ENCODE data around the gene WDR81. TPM values are rescaled to one million over a fixed set of nuclear protein-coding genes. Genes with fewer than 3 reads are reported as not detected.

The WDR81 gene
- total RNA-seq, 1 donor from 2014 or later, result 13.2 TPM

- H3K9me3 Mint-ChIP-seq, result no peaks in the 10 kb centered on the region
- TF ChIP-seq CTCF (conservative IDR thresholded peaks at IDR 0.05), result no peak
- H3K36me3 Mint-ChIP-seq (ENCODE audit: low read depth), result no peaks in the 10 kb centered on the region
- no peak overlapping the region for H3K4me3 Mint-ChIP-seq
- peaks cover 6% of the 10 kb centered on the region for H3K4me1 Mint-ChIP-seq
- no peak for DNase-seq (ENCODE audit: low read depth, low spot score)
- H3K27me3 Mint-ChIP-seq (ENCODE audit: low read depth), result no peaks in the 10 kb centered on the region
- no peak overlapping the region for H3K27ac Mint-ChIP-seq (ENCODE audit: unreplicated experiment)
These were observed 28.1 kb downstream of the WDR81 start for GRCh38 chr17:1752425-1753262.

GRCh38 chr17:1753767-1754429 is 29.4 kb downstream of the WDR81 start:
- no peak for DNase-seq (ENCODE audit: low read depth, low spot score)
- H3K27me3 Mint-ChIP-seq (ENCODE audit: low read depth), result no peaks in the 10 kb centered on the region
- peaks cover 6% of the 10 kb centered on the region for H3K4me1 Mint-ChIP-seq
- no peaks in the 10 kb centered on the region for H3K9me3 Mint-ChIP-seq
- TF ChIP-seq CTCF (conservative IDR thresholded peaks at IDR 0.05), result no peak
- H3K4me3 Mint-ChIP-seq, result no peak overlapping the region
- H3K27ac Mint-ChIP-seq (ENCODE audit: unreplicated experiment), result no peak overlapping the region
- H3K36me3 Mint-ChIP-seq (ENCODE audit: low read depth), result no peaks in the 10 kb centered on the region

- no peak overlapping the region for H3K4me3 Mint-ChIP-seq
- H3K27me3 Mint-ChIP-seq (ENCODE audit: low read depth), result no peaks in the 10 kb centered on the region
- H3K4me1 Mint-ChIP-seq, result peaks cover 6% of the 10 kb centered on the region
- no peaks in the 10 kb centered on the region for H3K36me3 Mint-ChIP-seq (ENCODE audit: low read depth)
- peak overlapping the region; percentile 45 for H3K27ac Mint-ChIP-seq (ENCODE audit: unreplicated experiment)
- no peaks in the 10 kb centered on the region for H3K9me3 Mint-ChIP-seq
- TF ChIP-seq CTCF (conservative IDR thresholded peaks at IDR 0.05), result no peak
- DNase-seq (ENCODE audit: low read depth, low spot score), result no peak
These were observed 30.1 kb downstream of the WDR81 start for GRCh38 chr17:1754430-1755112.

DNA sequence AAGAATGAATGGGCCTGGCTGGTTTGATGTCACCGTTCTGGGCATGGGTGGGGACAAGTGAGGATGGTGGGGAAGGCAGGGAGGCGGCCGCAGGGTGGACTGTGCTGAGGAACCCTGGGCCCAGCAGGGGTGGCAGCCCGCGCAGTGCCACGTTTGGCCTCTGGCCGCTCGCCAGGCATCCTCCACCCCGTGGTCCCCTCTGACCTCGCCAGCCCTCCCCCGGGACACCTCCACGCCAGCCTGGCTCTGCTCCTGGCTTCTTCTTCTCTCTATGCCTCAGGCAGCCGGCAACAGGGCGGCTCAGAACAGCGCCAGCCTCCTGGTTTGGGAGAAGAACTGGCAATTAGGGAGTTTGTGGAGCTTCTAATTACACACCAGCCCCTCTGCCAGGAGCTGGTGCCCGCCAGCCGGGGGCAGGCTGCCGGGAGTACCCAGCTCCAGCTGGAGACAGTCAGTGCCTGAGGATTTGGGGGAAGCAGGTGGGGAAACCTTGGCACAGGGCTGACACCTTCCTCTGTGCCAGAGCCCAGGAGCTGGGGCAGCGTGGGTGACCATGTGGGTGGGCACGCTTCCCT is 30.8 kb downstream of the WDR81 start:
- Mint-ChIP-seq H3K4me3 (no peak overlapping the region), H3K36me3 (ENCODE audit: low read depth) (no peaks in the 10 kb centered on the region), H3K9me3 (no peaks in the 10 kb centered on the region), H3K4me1 (peaks cover 6% of the 10 kb centered on the region), H3K27me3 (ENCODE audit: low read depth) (no peaks in the 10 kb centered on the region), H3K27ac (ENCODE audit: unreplicated experiment) (peak overlapping the region; percentile 45)
- no peak for TF ChIP-seq CTCF (conservative IDR thresholded peaks at IDR 0.05)
- no peak for DNase-seq (ENCODE audit: low read depth, low spot score)

DNA sequence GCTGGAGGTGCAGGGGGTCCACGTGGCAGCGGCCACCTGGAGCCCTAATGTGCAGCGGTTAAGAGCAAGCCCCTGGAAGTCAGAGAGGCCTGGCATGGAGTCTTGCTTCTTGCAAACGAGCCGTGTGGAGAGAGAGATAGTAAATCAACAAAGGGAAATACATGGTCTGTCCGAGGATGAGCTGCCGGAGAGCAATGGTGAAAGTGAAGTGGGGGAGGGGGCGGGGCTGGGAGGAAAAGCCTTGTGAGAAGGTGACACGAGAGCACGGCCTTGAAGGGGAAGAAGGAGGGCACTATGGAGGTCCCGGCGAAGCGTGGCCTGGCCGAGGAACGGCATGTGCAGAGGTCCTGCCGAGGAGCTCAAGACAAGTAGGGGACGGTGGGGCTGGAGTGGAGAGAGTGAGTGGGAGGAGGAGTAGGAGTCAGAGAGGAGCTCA is 31.3 kb downstream of the WDR81 start:
- no peak overlapping the region for H3K4me3 Mint-ChIP-seq

More for the DNA sequence above, 31.3 kb downstream of the WDR81 start:
- peak overlapping the region; percentile 85 for H3K27ac Mint-ChIP-seq (ENCODE audit: unreplicated experiment)
- DNase-seq (ENCODE audit: low read depth, low spot score), result no peak
- H3K4me1 Mint-ChIP-seq, result peaks cover 6% of the 10 kb centered on the region
- H3K27me3 Mint-ChIP-seq (ENCODE audit: low read depth), result no peaks in the 10 kb centered on the region
- no peak for TF ChIP-seq CTCF (conservative IDR thresholded peaks at IDR 0.05)
- no peaks in the 10 kb centered on the region for H3K36me3 Mint-ChIP-seq (ENCODE audit: low read depth)
- no peaks in the 10 kb centered on the region for H3K9me3 Mint-ChIP-seq

All from neural crest cell (in vitro differentiated cells).